ENCODE measurements around the gene UBL4A. TPM values are rescaled to one million over a fixed set of nuclear protein-coding genes. Genes with fewer than 3 reads are reported as not detected.

UBL4A gene
- total and polyA plus RNA-seq, 9 of the 15 experiments (the other 6 are each of a cell fraction or from before 2014, with no cell fraction given): 15.2 to 140 (median 100) TPM

GRCh38 chrX:154467556-154467955 is 18.9 kb downstream of the UBL4A start:
- Histone ChIP-seq H3K79me2 (ENCODE audit: control insufficient read depth, insufficient read depth, low read length) (no peaks in the 10 kb centered on the region), H3K27me3 (ENCODE audit: control insufficient read depth in 2 of 2, insufficient read depth in 2 of 2, low read length in 2 of 2) (no peaks in the 10 kb centered on the region), H3K9me3 (replicated peaks; ENCODE audit: control insufficient read depth, insufficient read depth, low read depth, low read length) (no peaks in the 10 kb centered on the region), H3K4me1 (replicated peaks in 1 of 2; ENCODE audit: control insufficient read depth in 2 of 2, insufficient read depth in 2 of 2, low read length in 2 of 2) (peaks cover 0 to 9% of the 10 kb centered on the region in 2 experiments; a peak in 1 of 5 replicates), H3K36me3 (ENCODE audit: control insufficient read depth, insufficient read depth, low read length) (peaks cover 84% of the 10 kb centered on the region; the same call in 2 of the 3 replicates), H3K9ac (ENCODE audit: insufficient read depth in 1 of 2, low read depth in 2 of 2, low read length in 2 of 2) (no peak overlapping the region), H3K4me2 (ENCODE audit: insufficient read depth, low read length) (no peak overlapping the region), H3K27ac (ENCODE audit: extremely low read depth, low read depth, low read length) (no peak overlapping the region), H3K9me1 (ENCODE audit: control insufficient read depth, insufficient read depth, low read length) (no peaks in the 10 kb centered on the region), H3K4me3 (no peak overlapping the region), H4K20me1 (replicated peaks; ENCODE audit: control insufficient read depth, insufficient read depth, low read length) (no peaks in the 10 kb centered on the region), H2AFZ (ENCODE audit: low read depth, low read length) (no peak overlapping the region)
- no TSS peak for BruUV-seq (replicated peaks)
- in situ Hi-C loops (cut with MboI) (no loop called here), intact Hi-C loops (cut with micrococcal nuclease) (no loop called here)
- ChIA-PET CTCF (ENCODE audit: low intra/inter-chr PET ratio) (no interaction called here), POLR2A (interaction anchor here (1.9 kb wide), 1 partner anchor 11 kb away, joined by 4 read pairs; the partner anchor contains the start of gene LAGE3)
- FAIRE-seq: no peak
- 93% methylated on average over 10 of the region's 21 CpGs for WGBS (ENCODE audit: insufficient coverage, low coverage, missing lambda C conversion rate)
- ATAC-seq: no peak
- DNase-seq (ENCODE audit: extremely low read depth in 1 of 4, low spot score in 3 of 4): no peak
- TF ChIP-seq RBFOX2 (IDR thresholded peaks at IDR 0.05; ENCODE audit: low read depth, low read length) (peak; percentile 42; the same call in 1 of the 2 replicates), ZNF24 (IDR thresholded peaks at IDR 0.05) (no peak), KAT8 (IDR thresholded peaks at IDR 0.05; ENCODE audit: low read depth) (no peak), COPS2 (conservative IDR thresholded peaks at IDR 0.05) (no peak), BRF1 (IDR thresholded peaks at IDR 0.05; ENCODE audit: borderline replicate concordance, extremely low read depth, insufficient read length) (no peak), THRAP3 (IDR thresholded peaks at IDR 0.05; ENCODE audit: borderline replicate concordance) (no peak)

- Histone ChIP-seq H3K79me2 (ENCODE audit: control insufficient read depth, insufficient read depth, low read length) (no peaks in the 10 kb centered on the region), H3K9ac (ENCODE audit: insufficient read depth in 1 of 2, low read depth in 2 of 2, low read length in 2 of 2) (no peak overlapping the region; a peak in 1 of 4 replicates), H3K4me1 (replicated peaks in 1 of 2; ENCODE audit: control insufficient read depth in 2 of 2, insufficient read depth in 2 of 2, low read length in 2 of 2) (peaks cover 0 to 10% of the 10 kb centered on the region in 2 experiments; a peak in 1 of 5 replicates), H3K9me3 (replicated peaks; ENCODE audit: control insufficient read depth, insufficient read depth, low read depth, low read length) (no peaks in the 10 kb centered on the region), H3K9me1 (ENCODE audit: control insufficient read depth, insufficient read depth, low read length) (no peaks in the 10 kb centered on the region), H4K20me1 (replicated peaks; ENCODE audit: control insufficient read depth, insufficient read depth, low read length) (no peaks in the 10 kb centered on the region), H3K27me3 (ENCODE audit: control insufficient read depth in 2 of 2, insufficient read depth in 2 of 2, low read length in 2 of 2) (no peaks in the 10 kb centered on the region), H3K27ac (ENCODE audit: extremely low read depth, low read depth, low read length) (no peak overlapping the region), H3K4me3 (no peak overlapping the region), H3K36me3 (ENCODE audit: control insufficient read depth, insufficient read depth, low read length) (peaks cover 86% of the 10 kb centered on the region; the same call in 2 of the 3 replicates), H2AFZ (ENCODE audit: low read depth, low read length) (no peak overlapping the region), H3K4me2 (ENCODE audit: insufficient read depth, low read length) (no peak overlapping the region)
- ATAC-seq (no peak), DNase-seq (ENCODE audit: extremely low read depth in 1 of 4, low spot score in 3 of 4) (no peak), FAIRE-seq (no peak)
- BruUV-seq (replicated peaks): no TSS peak
- POLR2A ChIA-PET: interaction anchor here (1.9 kb wide), 1 partner anchor 12 kb away, joined by 4 read pairs; the partner anchor contains the start of gene LAGE3
- intact Hi-C loops (cut with micrococcal nuclease) (no loop called here), in situ Hi-C loops (cut with MboI) (no loop called here)
- CTCF ChIA-PET (ENCODE audit: low intra/inter-chr PET ratio): no interaction called here
- WGBS (ENCODE audit: insufficient coverage, low coverage, missing lambda C conversion rate): 93% methylated on average over 10 of the region's 15 CpGs
- no peak for TF ChIP-seq CHCHD3 (CRISPR knock-in tag; IDR thresholded peaks at IDR 0.05)
- TF ChIP-seq KLF16 (IDR thresholded peaks at IDR 0.05): no peak
- TF ChIP-seq SIX5 (IDR thresholded peaks at IDR 0.05; ENCODE audit: borderline replicate concordance in 1 of 2, insufficient read depth in 1 of 2, low read depth in 1 of 2, low read length in 2 of 2): no peak
- no peak for TF ChIP-seq ZFP1 (CRISPR knock-in tag; IDR thresholded peaks at IDR 0.05)
- no peak for TF ChIP-seq FOSL1 (tag; conservative IDR thresholded peaks at IDR 0.05)
- TF ChIP-seq YY1 (IDR thresholded peaks at IDR 0.05; ENCODE audit: borderline replicate concordance in 1 of 3, control insufficient read depth in 1 of 3, extremely low read depth in 1 of 3, insufficient read depth in 3 of 3, insufficient read length in 1 of 3, insufficient replicate concordance in 2 of 3, low read depth in 1 of 3, low read length in 2 of 3): no peak
- no peak for TF ChIP-seq E2F6 (IDR thresholded peaks at IDR 0.05; ENCODE audit: borderline replicate concordance in 1 of 2, extremely low read depth in 1 of 2, insufficient read depth in 1 of 2, insufficient read length in 1 of 2, low read depth in 1 of 2, low read length in 1 of 2, poor library complexity in 1 of 2, severe bottlenecking in 1 of 2)
- TF ChIP-seq IRF2 (CRISPR knock-in tag; IDR thresholded peaks at IDR 0.05): no peak
- TF ChIP-seq HES1 (IDR thresholded peaks at IDR 0.05; ENCODE audit: low read depth): no peak
These were observed 19.5 kb downstream of the UBL4A start for GRCh38 chrX:154466907-154467306.
